Measurements from ENCODE around the gene TRIM60.

DNA sequence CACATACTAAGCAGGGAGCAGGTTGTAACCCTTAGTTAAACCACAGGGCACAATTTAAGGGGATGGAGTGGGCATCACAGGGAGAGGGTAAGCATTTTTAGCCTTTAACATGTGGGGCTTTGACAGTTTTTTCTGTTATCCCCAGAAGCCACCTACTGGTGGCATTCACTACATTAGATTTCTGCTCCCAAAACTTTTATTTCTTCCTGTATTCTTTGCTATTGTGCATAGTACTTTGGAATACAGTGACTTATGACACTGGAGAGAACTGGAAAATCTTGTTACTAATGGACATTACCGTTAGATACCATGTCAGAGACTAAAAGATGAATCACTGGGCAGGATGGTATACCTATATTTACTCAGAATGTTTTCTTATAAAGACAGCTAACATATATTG, 29.1 kb downstream of the TRIM60 start:
- TF ChIP-seq POLR2AphosphoS5 (IDR thresholded peaks at IDR 0.05) (no peak), POLR2A (IDR thresholded peaks at IDR 0.05) (no peak), EP300 (IDR thresholded peaks at IDR 0.05) (no peak)
- TF ChIP-seq, protein P1, sequence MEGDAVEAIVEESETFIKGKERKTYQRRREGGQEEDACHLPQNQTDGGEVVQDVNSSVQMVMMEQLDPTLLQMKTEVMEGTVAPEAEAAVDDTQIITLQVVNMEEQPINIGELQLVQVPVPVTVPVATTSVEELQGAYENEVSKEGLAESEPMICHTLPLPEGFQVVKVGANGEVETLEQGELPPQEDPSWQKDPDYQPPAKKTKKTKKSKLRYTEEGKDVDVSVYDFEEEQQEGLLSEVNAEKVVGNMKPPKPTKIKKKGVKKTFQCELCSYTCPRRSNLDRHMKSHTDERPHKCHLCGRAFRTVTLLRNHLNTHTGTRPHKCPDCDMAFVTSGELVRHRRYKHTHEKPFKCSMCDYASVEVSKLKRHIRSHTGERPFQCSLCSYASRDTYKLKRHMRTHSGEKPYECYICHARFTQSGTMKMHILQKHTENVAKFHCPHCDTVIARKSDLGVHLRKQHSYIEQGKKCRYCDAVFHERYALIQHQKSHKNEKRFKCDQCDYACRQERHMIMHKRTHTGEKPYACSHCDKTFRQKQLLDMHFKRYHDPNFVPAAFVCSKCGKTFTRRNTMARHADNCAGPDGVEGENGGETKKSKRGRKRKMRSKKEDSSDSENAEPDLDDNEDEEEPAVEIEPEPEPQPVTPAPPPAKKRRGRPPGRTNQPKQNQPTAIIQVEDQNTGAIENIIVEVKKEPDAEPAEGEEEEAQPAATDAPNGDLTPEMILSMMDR (IDR thresholded peaks at IDR 0.05), result no peak
